Stimulated activated CD8-positive, alpha-beta memory T cell treated with anti-CD3 and anti-CD28 coated beads, Interleukin-12 subunit alpha, Interleukin-12 subunit beta, amount 100 ng/mL, for 4 hours (primary cell): ENCODE data around the gene ASAP2.

Experiments used
- DNase-seq: peaks from one replicate; pipeline ENCODE4 v3.0.0-alpha.2; 2020; ENCODE audit warnings: low read depth

ASAP2 gene

GRCh38 chr2:9403924-9404323 is 197.3 kb downstream of the ASAP2 start:
- no peak for DNase-seq

DNA sequence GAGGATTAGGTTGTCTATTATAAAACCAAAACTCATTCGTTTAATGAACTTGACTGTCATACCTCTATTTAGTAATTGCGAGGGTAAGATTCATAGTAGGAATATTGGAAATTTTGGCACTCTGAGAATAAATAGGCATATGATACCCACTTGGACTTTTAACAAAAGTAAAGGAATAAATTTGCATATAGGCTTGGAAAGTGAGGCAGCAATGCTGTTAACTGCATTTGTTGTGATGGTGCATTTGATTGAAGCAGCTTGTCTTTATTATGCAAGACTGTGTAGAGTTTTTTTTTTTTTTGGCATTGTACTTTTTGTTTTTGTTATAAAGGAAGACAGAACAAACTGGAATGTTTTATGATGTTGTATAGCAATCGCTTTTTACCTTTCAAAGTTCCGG is 197.8 kb downstream of the ASAP2 start:
- DNase-seq: no peak

- no peak for DNase-seq
These were observed 199.0 kb downstream of the ASAP2 start for GRCh38 chr2:9405636-9406035.

- DNase-seq: no peak
These were observed 200.1 kb downstream of the ASAP2 start for GRCh38 chr2:9406529-9407362.

GRCh38 chr2:9407363-9407811 is 200.8 kb downstream of the ASAP2 start:
- DNase-seq: no peak

DNA sequence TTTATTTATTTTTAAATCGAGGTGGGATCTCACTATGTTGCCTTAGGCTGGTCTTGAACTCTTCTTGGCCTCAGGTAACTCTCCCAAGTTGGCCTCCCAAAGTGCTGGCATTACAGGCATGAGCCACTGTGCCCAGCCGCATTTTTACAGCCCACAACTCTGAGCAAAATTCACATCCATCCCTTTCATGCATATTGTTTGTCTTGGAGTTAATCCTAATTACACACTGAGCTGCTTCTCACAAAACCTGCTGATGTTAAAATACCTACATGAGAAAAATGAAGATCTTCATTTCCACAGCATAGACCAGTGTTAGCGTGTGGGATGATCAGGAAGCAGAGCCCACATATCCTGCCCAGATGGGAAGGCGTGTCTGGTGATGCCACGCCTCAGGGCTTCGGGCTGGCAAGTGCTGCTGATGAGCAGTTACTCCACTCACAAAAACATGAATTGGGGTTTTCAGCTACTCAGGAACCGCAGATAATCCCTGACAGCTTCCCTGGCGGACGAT is 202.1 kb downstream of the ASAP2 start:
- no peak for DNase-seq

DNA sequence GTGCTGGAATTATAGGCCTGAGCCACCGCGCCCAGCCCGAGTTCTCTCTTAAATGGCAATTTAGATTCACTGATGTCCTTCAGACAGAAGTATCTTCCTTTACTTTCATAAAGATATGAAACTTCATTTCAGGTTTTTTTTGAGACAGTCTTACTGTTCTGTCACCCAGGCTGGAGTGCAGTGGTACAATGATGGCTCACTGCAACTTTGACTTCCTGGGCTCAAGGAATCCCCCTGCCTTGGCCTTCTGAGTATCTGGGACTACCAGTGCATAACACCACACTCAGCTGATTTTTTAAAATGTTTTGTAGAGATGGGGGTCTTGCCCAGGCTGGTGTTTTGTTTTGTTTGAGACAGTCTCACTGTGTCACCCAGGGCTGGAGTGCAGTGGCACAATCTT is 203.5 kb downstream of the ASAP2 start:
- DNase-seq: no peak

GRCh38 chr2:9412781-9413180 is 206.2 kb downstream of the ASAP2 start:
- DNase-seq: no peak

DNA sequence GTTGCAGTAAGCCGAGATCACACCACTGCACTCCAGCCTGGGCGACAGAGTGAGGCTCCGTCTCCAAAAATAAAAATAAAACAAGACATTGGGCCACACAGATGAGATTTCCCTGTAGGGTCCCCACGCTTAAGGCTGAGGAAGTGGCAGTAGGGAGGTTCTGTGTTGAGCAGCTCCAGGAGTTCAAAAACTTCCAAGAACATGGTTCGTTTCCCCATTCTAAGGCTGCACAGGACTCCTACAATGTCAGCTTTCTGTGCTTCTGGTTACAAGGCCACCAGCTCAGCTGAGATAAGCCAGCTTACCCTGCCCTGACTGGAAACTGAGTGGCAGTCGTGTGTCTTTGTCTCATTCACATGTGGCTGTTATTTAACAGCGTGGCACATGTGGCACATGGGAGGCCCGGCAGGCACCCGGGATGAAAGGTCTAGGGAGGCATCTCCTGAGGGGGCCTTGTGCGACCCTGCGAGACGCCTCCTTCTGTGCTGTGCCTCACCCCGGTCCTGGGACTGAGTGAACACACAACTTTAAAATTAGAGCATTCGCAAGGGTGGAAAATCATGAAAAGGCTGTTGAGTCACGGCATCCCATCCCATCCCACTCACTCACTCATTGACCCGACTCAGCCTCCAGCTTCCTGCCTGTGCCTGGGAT is 209.0 kb downstream of the ASAP2 start:
- DNase-seq: no peak

GRCh38 chr2:9416267-9416961 is 209.8 kb downstream of the ASAP2 start:
- DNase-seq: no peak

DNA sequence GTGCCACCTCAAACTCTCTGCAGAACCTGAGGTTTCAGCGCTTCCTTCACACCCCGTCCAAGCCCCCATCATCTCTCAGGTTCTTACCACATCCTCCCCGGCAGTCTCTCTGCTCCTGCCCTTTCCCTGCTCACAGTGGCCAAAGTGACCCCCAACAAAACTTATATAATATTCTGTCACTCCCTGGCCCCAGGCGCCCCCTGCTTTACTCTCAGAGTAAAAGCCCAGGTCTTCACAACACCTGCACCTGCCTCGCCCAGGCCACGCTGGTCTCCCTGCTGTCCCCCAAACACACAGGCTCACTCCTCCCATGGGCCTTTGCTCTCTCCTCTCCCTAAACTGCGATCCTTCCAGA is 210.3 kb downstream of the ASAP2 start:
- DNase-seq: no peak

- no peak for DNase-seq
These were observed 211.1 kb downstream of the ASAP2 start for GRCh38 chr2:9417725-9418124.

- DNase-seq: no peak
These were observed 212.1 kb downstream of the ASAP2 start for GRCh38 chr2:9418746-9419145.

DNA sequence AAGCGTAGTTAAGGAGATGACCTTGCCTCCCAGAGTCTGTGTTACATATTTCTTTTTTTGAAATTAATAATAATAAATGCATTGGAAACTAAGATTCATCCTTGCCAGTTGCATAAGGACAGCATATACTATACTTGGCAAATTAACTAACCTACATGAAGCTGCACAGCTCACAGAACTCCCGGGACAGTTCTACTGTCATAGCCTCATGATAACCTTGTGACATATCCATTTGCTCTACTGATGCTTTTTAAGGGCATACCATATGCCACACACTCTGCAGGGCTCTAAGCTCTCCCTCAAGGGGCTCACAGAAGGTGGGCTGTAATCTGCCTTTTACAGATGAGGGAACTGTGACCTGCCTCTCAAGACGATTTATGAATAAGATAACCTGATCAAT is 212.9 kb downstream of the ASAP2 start:
- no peak for DNase-seq

DNA sequence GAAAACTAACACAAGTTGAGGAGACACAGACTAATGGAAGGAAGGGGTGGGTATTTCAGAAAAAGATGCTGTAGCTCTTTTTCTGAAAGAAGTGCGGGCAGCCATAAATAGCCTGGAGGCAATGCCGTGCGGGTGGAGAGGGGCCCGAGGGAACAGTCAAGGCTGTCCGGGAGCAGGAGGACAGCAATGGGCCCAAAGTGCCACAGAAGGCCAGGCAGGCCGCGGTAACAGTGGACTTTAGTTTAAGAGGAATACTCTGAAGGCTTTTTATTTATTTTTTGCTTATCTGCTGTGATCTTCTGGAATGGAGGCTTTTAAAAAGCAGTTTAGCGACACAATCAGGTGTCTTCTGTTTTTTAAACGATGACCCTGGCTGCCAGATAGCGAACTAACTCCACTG is 213.9 kb downstream of the ASAP2 start:
- DNase-seq: no peak

- DNase-seq: peak; percentile 21
These were observed 215.9 kb downstream of the ASAP2 start for GRCh38 chr2:9422321-9423099.

DNA sequence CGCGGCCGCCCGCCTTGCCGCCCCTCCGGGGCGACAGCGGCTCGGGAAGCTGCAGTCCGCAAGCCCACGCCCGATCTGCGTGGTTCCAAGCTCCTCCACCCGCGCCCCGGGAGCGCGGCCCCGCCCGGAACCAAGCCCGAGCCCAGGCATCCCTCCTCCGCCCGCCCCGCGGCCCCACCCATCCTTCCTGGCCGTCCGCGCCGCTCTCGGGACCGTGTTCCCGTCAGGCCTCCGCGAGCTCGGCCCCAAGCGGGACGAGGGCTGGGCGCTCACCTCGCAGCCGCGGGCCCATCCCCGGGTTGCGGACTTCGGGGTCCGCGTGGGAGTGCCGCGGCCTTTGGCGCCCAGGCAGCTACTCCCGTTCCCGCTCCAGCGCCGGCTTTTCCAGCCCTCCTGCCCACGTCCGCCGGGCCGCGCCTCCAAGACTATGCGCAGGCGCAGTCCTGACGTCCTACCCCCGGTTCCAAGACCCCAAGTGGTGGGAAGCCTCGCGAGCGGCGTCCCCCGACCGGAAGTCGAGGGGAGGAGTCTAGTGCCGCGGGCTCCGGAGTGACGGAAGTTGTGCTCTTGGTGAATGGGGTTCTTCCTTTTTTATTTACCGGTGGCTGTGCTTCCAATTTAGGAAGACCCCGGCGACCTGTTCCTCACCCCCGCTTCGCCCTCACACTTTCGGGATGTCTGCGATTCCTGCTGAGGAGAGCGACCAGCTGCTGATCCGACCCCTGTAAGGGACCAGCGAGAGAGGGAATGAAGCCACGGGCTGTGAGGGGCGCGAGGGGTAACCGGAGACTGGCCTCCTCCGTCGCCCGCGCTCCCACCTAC is 216.7 kb downstream of the ASAP2 start, which contains the start of the genes CPSF3 and ITGB1BP1:
TSS of gene CPSF3 (plus strand) at position 555 of the 822 bp plus-strand sequence. CDS start at position 675, 120 bp downstream.
TSS of gene ITGB1BP1 (minus strand) at position 429 of the 822 bp plus-strand sequence. CDS start 4,831 bp downstream, outside the sequence.
- DNase-seq: peak; percentile 97

DNA sequence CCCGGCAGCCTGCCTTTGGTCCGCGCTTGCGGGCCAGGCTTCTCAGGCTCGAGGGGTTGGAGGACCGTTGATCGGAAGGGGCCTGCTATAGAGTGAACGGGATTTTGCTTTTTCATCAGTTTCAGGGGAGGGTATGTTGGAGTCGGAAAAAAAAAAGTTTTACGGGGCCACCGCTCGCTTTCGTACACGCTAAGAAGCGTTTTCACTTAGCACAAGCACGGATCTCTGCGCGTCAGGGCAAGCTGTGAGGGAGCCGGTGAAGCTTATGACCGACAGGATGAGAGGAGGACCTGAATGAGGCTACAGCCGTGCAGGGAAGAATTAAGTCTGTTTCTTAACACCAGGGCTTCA is 217.3 kb downstream of the ASAP2 start:
- peak; percentile 6 for DNase-seq

- no peak for DNase-seq
These were observed 218.0 kb downstream of the ASAP2 start for GRCh38 chr2:9424447-9425164.

DNA sequence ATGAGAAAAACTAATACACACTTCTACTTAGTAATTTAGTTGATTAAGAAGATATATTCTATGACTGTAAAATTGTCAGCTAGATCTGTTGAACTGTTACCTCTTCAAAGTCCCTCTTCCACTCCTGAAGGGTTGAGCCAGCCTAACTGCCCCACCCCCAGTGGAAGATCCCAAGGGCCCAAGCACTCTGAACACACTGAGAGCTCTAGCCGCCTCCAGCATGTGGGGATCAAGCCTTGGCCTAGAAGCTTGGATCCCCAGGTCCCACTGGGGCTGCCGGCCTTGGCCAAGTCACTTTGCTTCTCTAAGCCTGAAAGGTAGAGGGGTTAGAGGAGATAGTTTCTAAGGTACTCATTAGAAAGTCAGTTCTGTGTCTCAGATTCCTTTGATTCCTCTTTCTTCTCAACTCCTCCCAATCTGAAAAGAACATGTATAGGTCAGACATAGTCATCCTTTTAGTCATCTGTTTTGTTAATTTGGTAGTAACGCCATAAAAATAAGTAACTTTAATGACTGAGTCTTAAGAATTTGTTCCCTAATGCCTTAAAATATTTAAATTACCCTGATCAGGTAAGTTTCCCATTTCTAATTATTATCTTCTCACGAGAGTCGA is 222.5 kb downstream of the ASAP2 start:
- DNase-seq: no peak
